Mesangial cell (primary cell): ENCODE data around the gene ZNF75A. TPM values are rescaled to one million over a fixed set of nuclear protein-coding genes. Genes with fewer than 3 reads are reported as not detected.

Experiments used
- total RNA-seq: library from RNA; depleted of rRNA; stranded (reverse); fragments of >200 nt; gene quantifications from 2 replicates; pipeline ENCODE4 v1.2.3, GENCODE V29; 2015

ZNF75A gene
- 9.0 and 11.2 TPM in 2 replicates for total RNA-seq

GRCh38 chr16:3305109-3306068 lies at the start of gene ZNF75A, which contains the start of gene TIGD7:
TSS of gene ZNF75A (plus strand) at chr16:3305497. CDS start at chr16:3308429, 2,932 bp downstream.
TSS of gene TIGD7 (minus strand) at chr16:3305430. CDS start at chr16:3300614, 4,816 bp downstream.

GRCh38 chr16:3256146-3256865 lies 49.0 kb upstream of the ZNF75A start, which contains the start of gene MEFV:
TSS of gene MEFV (minus strand) at chr16:3256633. CDS start at chr16:3256587, 46 bp downstream.

GRCh38 chr16:3282730-3283542 lies 22.4 kb upstream of the ZNF75A start, which contains the start of gene ZNF263:
TSS of gene ZNF263 (plus strand) at chr16:3283491. CDS start at chr16:3283819, 328 bp downstream.

GRCh38 chr16:3355589-3355988 lies 50.3 kb downstream of the ZNF75A start, which contains the start of gene OR2C1:
TSS of gene OR2C1 (plus strand) at chr16:3355889. CDS start at chr16:3355941, 52 bp downstream.

Other genes with a start within 250 kb of the ZNF75A start
- gene IL32, start 239.9 kb upstream of the ZNF75A start, total RNA-seq, result 128 and 172 TPM in 2 replicates
- not detected in 2 replicates for gene ZSCAN10, start 206.2 kb upstream of the ZNF75A start, total RNA-seq
- gene ZNF205, start 192.9 kb upstream of the ZNF75A start, total RNA-seq, result 15.8 and 25.9 TPM in 2 replicates
- 5.9 and 9.9 TPM in 2 replicates for gene ZNF213, start 170.5 kb upstream of the ZNF75A start, total RNA-seq
- not detected in 2 replicates for gene OR1F1, start 117.3 kb upstream of the ZNF75A start, total RNA-seq
- gene ZNF200, start 70.3 kb upstream of the ZNF75A start, total RNA-seq, result 4.6 and 4.9 TPM in 2 replicates
- gene MEFV, start 48.9 kb upstream of the ZNF75A start, total RNA-seq, result not detected in 2 replicates
- gene ZNF263, start 22.0 kb upstream of the ZNF75A start, total RNA-seq, result 19.9 and 29.3 TPM in 2 replicates
- gene TIGD7, start 67 bp upstream of the ZNF75A start, total RNA-seq, result 1.4 and 1.8 TPM in 2 replicates
- gene OR2C1, start 50.4 kb downstream of the ZNF75A start, total RNA-seq, result not detected in 2 replicates
- 7.8 and 10.6 TPM in 2 replicates for gene ZSCAN32, start 95.5 kb downstream of the ZNF75A start, total RNA-seq
- gene ZNF174, start 95.7 kb downstream of the ZNF75A start, total RNA-seq, result 8.5 and 15.6 TPM in 2 replicates
- gene ZNF597, start 138.0 kb downstream of the ZNF75A start, total RNA-seq, result 1.1 and 1.4 TPM in 2 replicates
- gene NAA60, start 138.2 kb downstream of the ZNF75A start, total RNA-seq, result 32.3 and 35.2 TPM in 2 replicates
- gene C16orf90, start 190.0 kb downstream of the ZNF75A start, total RNA-seq, result not detected in 2 replicates
- 6.7 and 11.9 TPM in 2 replicates for gene CLUAP1, start 195.5 kb downstream of the ZNF75A start, total RNA-seq